ENCODE measurements around the gene CCR6. TPM values are rescaled to one million over a fixed set of nuclear protein-coding genes. Genes with fewer than 3 reads are reported as not detected.

Gene CCR6
- total and polyA plus RNA-seq, 12 donors, result not detected

DNA sequence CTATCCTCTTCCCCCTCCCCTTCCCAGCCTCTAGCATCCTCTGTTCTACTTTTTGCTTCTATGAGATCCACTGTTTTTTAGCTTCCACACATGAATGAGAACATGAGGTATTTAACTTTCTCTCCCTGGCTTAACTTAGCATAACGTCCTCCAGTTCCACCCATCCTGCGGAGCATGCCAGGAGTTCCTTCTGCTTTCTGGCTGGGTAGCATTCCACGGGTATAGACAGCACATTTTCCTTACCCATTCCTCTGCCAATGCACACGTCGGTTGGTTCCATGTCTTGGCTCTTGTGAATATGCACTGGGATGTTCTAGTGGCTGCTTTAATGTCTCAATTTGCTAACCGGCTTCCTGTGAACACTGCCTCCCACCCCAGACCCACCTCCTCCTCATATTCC lies 13.2 kb upstream of the CCR6 start:
- Histone ChIP-seq H3K27ac (no peak overlapping the region), H3K36me3 (replicated peaks in 1 of 2) (no peaks in the 10 kb centered on the region), H3K9me3 (replicated peaks in 1 of 3) (no peaks in the 10 kb centered on the region), H3K4me3 (no peak overlapping the region), H3K4me1 (replicated peaks in 1 of 2) (no peaks in the 10 kb centered on the region), H3K27me3 (no peaks in the 10 kb centered on the region)
- DNase-seq, result no peak
- 61 to 78% (median 75%) methylated on average over 6 of the region's 6 CpGs for WGBS, 4 donors
- TF ChIP-seq POLR2A (IDR thresholded peaks at IDR 0.05), result no peak
- TF ChIP-seq, protein P1, sequence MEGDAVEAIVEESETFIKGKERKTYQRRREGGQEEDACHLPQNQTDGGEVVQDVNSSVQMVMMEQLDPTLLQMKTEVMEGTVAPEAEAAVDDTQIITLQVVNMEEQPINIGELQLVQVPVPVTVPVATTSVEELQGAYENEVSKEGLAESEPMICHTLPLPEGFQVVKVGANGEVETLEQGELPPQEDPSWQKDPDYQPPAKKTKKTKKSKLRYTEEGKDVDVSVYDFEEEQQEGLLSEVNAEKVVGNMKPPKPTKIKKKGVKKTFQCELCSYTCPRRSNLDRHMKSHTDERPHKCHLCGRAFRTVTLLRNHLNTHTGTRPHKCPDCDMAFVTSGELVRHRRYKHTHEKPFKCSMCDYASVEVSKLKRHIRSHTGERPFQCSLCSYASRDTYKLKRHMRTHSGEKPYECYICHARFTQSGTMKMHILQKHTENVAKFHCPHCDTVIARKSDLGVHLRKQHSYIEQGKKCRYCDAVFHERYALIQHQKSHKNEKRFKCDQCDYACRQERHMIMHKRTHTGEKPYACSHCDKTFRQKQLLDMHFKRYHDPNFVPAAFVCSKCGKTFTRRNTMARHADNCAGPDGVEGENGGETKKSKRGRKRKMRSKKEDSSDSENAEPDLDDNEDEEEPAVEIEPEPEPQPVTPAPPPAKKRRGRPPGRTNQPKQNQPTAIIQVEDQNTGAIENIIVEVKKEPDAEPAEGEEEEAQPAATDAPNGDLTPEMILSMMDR (IDR thresholded peaks at IDR 0.05), result no peak
- intact Hi-C loops (cut with DNase I), result no loop called here

DNA sequence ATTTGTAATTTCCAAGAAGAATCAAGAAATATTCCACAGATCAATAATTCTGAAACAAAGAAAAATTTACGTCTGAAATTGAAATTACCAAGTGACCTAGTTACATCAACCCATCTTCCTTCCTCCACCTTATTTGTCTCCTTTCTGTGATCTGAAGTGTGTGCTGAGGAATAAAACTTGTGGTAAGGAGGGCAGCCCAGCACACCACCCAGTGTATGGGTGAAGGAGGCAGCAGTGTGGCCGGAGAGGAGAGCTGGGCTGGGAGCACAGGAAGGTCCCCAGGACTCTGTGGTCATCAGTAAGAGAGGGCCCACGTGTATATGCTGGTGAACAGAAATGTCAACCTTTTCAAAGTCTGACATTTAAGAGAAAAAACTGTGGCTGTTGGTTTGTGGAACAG lies 11.3 kb upstream of the CCR6 start:
- no peaks in the 10 kb centered on the region for H3K36me3 ChIP-seq (replicated peaks in 1 of 2)
- no peaks in the 10 kb centered on the region for H3K4me1 ChIP-seq (replicated peaks in 1 of 2)
- no peaks in the 10 kb centered on the region for H3K27me3 ChIP-seq
- no peak for TF ChIP-seq POLR2A (IDR thresholded peaks at IDR 0.05)
- TF ChIP-seq, protein P1 (IDR thresholded peaks at IDR 0.05), result no peak
- WGBS, 4 donors, result 68 to 76% (median 72%) methylated on average over 3 of the region's 3 CpGs
- DNase-seq, result no peak
- H3K4me3 ChIP-seq, result no peak overlapping the region
- H3K9me3 ChIP-seq (replicated peaks in 1 of 3), result no peaks in the 10 kb centered on the region
- H3K27ac ChIP-seq, result no peak overlapping the region
- intact Hi-C loops (cut with DNase I), result no loop called here

DNA sequence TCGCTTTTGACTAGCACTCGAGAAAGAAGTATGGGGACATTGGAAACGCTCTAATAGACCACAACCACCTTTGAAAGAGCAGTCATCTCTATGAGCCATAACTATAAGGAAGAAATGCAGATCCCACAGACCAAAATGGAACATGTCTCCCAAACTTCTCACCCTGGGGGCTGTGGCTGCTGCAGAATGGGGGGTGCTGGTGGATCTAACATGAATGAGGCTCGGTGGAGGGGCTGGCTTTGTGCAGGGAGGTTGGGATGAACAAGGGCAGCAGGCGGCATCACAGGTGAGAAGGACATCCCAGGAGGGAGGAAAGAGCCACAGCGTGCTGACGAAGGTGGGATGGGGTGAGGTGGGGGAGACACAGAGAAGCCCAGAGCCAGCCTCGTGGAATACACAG lies 10.5 kb upstream of the CCR6 start:
- TF ChIP-seq, protein P1 (IDR thresholded peaks at IDR 0.05), result no peak
- TF ChIP-seq POLR2A (IDR thresholded peaks at IDR 0.05), result no peak
- Histone ChIP-seq H3K9me3 (replicated peaks in 1 of 3) (no peaks in the 10 kb centered on the region), H3K4me1 (replicated peaks in 1 of 2) (no peaks in the 10 kb centered on the region), H3K27ac (no peak overlapping the region), H3K27me3 (no peaks in the 10 kb centered on the region), H3K36me3 (replicated peaks in 1 of 2) (no peaks in the 10 kb centered on the region), H3K4me3 (no peak overlapping the region)
- 87 to 96% (median 89%) methylated on average over 8 of the region's 8 CpGs for WGBS, 4 donors
- DNase-seq, result no peak
- intact Hi-C loops (cut with DNase I), result no loop called here

DNA sequence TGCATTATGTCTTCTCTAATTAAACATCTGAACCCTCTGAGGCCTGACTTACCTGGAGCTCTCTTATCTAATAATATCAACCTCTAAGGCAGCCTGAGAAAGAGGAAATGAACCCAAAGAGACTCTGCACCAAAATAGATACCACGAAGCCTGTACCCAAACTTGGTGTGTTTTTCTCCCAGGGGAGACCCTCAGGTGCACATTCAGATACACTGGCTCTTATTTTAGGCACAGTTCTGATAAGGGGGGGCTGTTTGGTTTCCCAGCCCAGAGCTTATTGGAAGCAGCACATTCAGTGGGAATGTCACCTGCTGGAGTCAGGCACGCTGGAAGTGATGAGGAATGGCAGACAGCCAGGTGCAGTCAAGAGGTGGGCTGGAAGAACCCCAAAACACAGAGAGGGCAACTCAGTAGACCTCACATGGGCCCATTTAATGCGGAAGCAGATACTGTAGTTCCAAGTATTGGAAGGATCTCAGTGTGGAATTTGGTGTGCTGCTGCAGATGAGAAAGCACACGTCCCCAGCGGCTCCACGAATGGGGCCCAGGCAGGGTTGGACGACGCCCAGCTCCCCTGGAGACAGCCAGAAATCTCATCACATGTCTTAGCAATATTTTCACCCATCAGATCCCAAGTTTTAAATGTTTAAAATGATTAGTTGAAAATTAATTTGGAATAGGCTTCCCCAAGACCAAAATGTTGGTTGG lies 9.7 kb upstream of the CCR6 start:
- intact Hi-C loops (cut with DNase I), result no loop called here
- DNase-seq, result no peak
- no peaks in the 10 kb centered on the region for H3K9me3 ChIP-seq (replicated peaks in 1 of 3)
- H3K4me3 ChIP-seq, result no peak overlapping the region
- no peaks in the 10 kb centered on the region for H3K27me3 ChIP-seq
- WGBS, 4 donors, result 65 to 77% (median 76%) methylated on average over 8 of the region's 8 CpGs
- H3K4me1 ChIP-seq (replicated peaks in 1 of 2), result no peaks in the 10 kb centered on the region
- no peaks in the 10 kb centered on the region for H3K36me3 ChIP-seq (replicated peaks in 1 of 2)
- TF ChIP-seq, protein P1 (IDR thresholded peaks at IDR 0.05), result no peak
- no peak for TF ChIP-seq POLR2A (IDR thresholded peaks at IDR 0.05)
- no peak overlapping the region for H3K27ac ChIP-seq
